NOMO-1 treated with dmso at 0.1 percent for 144 hours (cell line): ENCODE measurements around the gene KLF13.
A peak's percentile ranks its signal among the peaks of the same experiment; 100 is the strongest.

Source experiments
- DNase-seq: peaks from one replicate; lab custom pipeline; 2025; ENCODE audit not compliant: unreplicated experiment; lab: John Stamatoyannopoulos, UW

The KLF13 gene

GRCh38 chr15:31377030-31377429, 50.4 kb downstream of the KLF13 start:
- no peak for DNase-seq

GRCh38 chr15:31378363-31378903, 51.8 kb downstream of the KLF13 start:
- no peak for DNase-seq

- no peak for DNase-seq
Observed at GRCh38 chr15:31379042-31379441, 52.4 kb downstream of the KLF13 start.

- no peak for DNase-seq
Observed at GRCh38 chr15:31379577-31379976, 52.9 kb downstream of the KLF13 start.

GRCh38 chr15:31381801-31382712, 55.4 kb downstream of the KLF13 start:
- no peak for DNase-seq

- DNase-seq, result no peak
Observed at GRCh38 chr15:31382713-31383045, 56.0 kb downstream of the KLF13 start.

GRCh38 chr15:31383139-31383538, 56.5 kb downstream of the KLF13 start:
- no peak for DNase-seq

- DNase-seq, result no peak
Observed at GRCh38 chr15:31384568-31384967, 57.9 kb downstream of the KLF13 start.

- no peak for DNase-seq
Observed at GRCh38 chr15:31385736-31386135, 59.1 kb downstream of the KLF13 start.

GRCh38 chr15:31387092-31387478, 60.5 kb downstream of the KLF13 start:
- DNase-seq, result no peak

GRCh38 chr15:31387479-31388118, 61.0 kb downstream of the KLF13 start:
- no peak for DNase-seq

GRCh38 chr15:31389576-31389975, 62.9 kb downstream of the KLF13 start:
- no peak for DNase-seq

- no peak for DNase-seq
Observed at GRCh38 chr15:31390029-31390428, 63.4 kb downstream of the KLF13 start.

GRCh38 chr15:31390777-31391486, 64.3 kb downstream of the KLF13 start:
- no peak for DNase-seq

- peak; percentile 40 for DNase-seq
Observed at GRCh38 chr15:31391687-31392671, 65.3 kb downstream of the KLF13 start.

- DNase-seq, result no peak
Observed at GRCh38 chr15:31392761-31393401, 66.2 kb downstream of the KLF13 start.

GRCh38 chr15:31393444-31394091, 66.9 kb downstream of the KLF13 start:
- DNase-seq, result no peak

GRCh38 chr15:31396881-31397560, 70.4 kb downstream of the KLF13 start:
- DNase-seq, result peak; percentile 55
